ENCODE measurements around the gene AMBRA1.
"Not testable (repeated sequence)": the region's sequence is repeated elsewhere in the genome, so short reads cannot be mapped to it uniquely, and the experiment has no call there.

Gene AMBRA1

GRCh38 chr11:46372086-46372485, 221.7 kb downstream of the AMBRA1 start:
- Histone ChIP-seq H3K4me1 (ENCODE audit: insufficient read depth, low read length) (no peaks in the 10 kb centered on the region), H3K27me3 (ENCODE audit: insufficient read depth, low read length) (no peaks in the 10 kb centered on the region), H3K4me3 (ENCODE audit: low read length) (no peak overlapping the region), H3K27ac (ENCODE audit: low read length) (no peak overlapping the region), H3K36me3 (ENCODE audit: insufficient read depth, low read depth, low read length) (peaks cover 63% of the 10 kb centered on the region), H3K9ac (ENCODE audit: low read depth, low read length) (no peak overlapping the region), H3K9me3 (ENCODE audit: insufficient read depth, low read depth, low read length) (no peaks in the 10 kb centered on the region)

DNA sequence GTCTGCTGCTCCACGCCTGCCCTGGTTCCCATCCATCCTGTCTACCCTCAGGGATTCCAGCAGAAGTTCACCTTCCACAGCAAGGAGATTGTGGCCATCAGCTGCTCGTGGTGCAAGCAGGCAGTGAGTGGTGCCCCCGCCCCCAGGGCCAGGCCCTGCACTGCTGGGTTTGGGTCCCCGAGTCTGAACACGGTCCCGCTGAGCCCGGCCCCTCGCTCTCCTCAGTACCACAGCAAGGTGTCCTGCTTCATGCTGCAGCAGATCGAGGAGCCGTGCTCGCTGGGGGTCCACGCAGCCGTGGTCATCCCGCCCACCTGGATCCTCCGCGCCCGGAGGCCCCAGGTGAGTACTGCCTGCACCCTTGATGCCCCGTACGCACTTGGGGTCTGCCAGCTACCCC, 222.6 kb downstream of the AMBRA1 start:
- H3K36me3 ChIP-seq (ENCODE audit: insufficient read depth, low read depth, low read length) = peaks cover 58% of the 10 kb centered on the region
- H3K9me3 ChIP-seq (ENCODE audit: insufficient read depth, low read depth, low read length); H3K27ac ChIP-seq (ENCODE audit: low read length); H3K4me1 ChIP-seq (ENCODE audit: insufficient read depth, low read length); H3K27me3 ChIP-seq (ENCODE audit: insufficient read depth, low read length); H3K4me3 ChIP-seq (ENCODE audit: low read length); H3K9ac ChIP-seq (ENCODE audit: low read depth, low read length): not testable (repeated sequence)

GRCh38 chr11:46370253-46370652, 223.6 kb downstream of the AMBRA1 start:
- Histone ChIP-seq H3K36me3 (ENCODE audit: insufficient read depth, low read depth, low read length) (peaks cover 48% of the 10 kb centered on the region), H3K9me3 (ENCODE audit: insufficient read depth, low read depth, low read length) (no peaks in the 10 kb centered on the region), H3K4me1 (ENCODE audit: insufficient read depth, low read length) (no peaks in the 10 kb centered on the region), H3K27me3 (ENCODE audit: insufficient read depth, low read length) (no peaks in the 10 kb centered on the region), H3K27ac (ENCODE audit: low read length) (no peak overlapping the region), H3K9ac (ENCODE audit: low read depth, low read length) (no peak overlapping the region), H3K4me3 (ENCODE audit: low read length) (no peak overlapping the region)

GRCh38 chr11:46369458-46370152, 224.2 kb downstream of the AMBRA1 start:
- no peaks in the 10 kb centered on the region for H3K4me1 ChIP-seq (ENCODE audit: insufficient read depth, low read length)
- no peak overlapping the region for H3K9ac ChIP-seq (ENCODE audit: low read depth, low read length)
- peaks cover 41% of the 10 kb centered on the region for H3K36me3 ChIP-seq (ENCODE audit: insufficient read depth, low read depth, low read length)
- H3K27ac ChIP-seq (ENCODE audit: low read length) = no peak overlapping the region
- no peaks in the 10 kb centered on the region for H3K9me3 ChIP-seq (ENCODE audit: insufficient read depth, low read depth, low read length)
- no peaks in the 10 kb centered on the region for H3K27me3 ChIP-seq (ENCODE audit: insufficient read depth, low read length)
- H3K4me3 ChIP-seq (ENCODE audit: low read length) = no peak overlapping the region

DNA sequence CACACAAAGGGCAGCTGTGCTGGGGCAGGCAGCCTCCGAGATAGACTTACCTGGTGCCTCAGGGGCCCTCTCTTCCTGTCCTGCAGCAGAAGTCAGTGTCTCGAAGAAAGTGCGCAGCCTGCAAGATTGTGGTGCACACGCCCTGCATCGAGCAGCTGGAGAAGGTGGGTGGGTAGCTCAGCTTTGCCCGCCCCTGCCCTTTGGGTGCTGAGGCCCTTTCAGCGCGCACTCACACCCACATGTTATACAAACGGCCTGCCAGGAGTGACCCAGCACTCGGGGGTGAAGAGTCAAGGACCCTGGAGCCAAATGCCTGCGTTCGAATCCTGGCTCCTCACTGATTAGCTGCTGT, 225.9 kb downstream of the AMBRA1 start:
- no peaks in the 10 kb centered on the region for H3K4me1 ChIP-seq (ENCODE audit: insufficient read depth, low read length)
- H3K27ac ChIP-seq (ENCODE audit: low read length) = no peak overlapping the region
- no peak overlapping the region for H3K4me3 ChIP-seq (ENCODE audit: low read length)
- H3K9ac ChIP-seq (ENCODE audit: low read depth, low read length) = no peak overlapping the region
- H3K9me3 ChIP-seq (ENCODE audit: insufficient read depth, low read depth, low read length) = no peaks in the 10 kb centered on the region
- peaks cover 30% of the 10 kb centered on the region for H3K36me3 ChIP-seq (ENCODE audit: insufficient read depth, low read depth, low read length)
- no peaks in the 10 kb centered on the region for H3K27me3 ChIP-seq (ENCODE audit: insufficient read depth, low read length)

DNA sequence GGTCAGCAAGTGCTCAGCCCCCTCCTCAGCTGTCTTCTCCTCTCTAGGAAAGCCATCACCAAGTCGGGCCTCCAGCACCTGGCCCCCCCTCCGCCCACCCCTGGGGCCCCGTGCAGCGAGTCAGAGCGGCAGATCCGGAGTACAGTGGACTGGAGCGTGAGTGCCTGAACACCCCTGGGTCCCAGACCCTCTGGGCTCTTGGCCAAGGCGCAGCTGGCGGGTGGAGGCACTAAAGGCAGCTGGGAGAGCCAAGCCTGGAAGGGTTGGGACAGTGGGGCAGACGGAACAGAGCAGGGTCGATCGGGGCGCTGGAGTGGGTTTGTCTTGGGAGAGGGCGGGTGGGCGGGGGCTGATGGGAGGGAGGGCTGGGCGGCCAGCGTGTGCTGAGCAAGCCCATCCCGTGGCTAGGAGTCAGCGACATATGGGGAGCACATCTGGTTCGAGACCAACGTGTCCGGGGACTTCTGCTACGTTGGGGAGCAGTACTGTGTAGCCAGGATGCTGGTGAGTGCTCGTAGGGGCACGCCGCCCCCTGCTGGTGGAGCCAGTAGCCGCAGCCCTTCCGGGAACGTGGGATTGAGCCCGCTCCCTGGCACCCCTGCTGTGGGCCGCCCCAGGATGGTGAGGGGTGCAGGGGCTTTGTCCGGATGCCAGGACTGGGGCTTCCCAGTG, 226.4 kb downstream of the AMBRA1 start:
- no peak overlapping the region for H3K27ac ChIP-seq (ENCODE audit: low read length)
- H3K36me3 ChIP-seq (ENCODE audit: insufficient read depth, low read depth, low read length) = peaks cover 27% of the 10 kb centered on the region
- H3K27me3 ChIP-seq (ENCODE audit: insufficient read depth, low read length) = no peaks in the 10 kb centered on the region
- H3K9me3 ChIP-seq (ENCODE audit: insufficient read depth, low read depth, low read length) = no peaks in the 10 kb centered on the region
- no peak overlapping the region for H3K4me3 ChIP-seq (ENCODE audit: low read length)
- H3K9ac ChIP-seq (ENCODE audit: low read depth, low read length) = no peak overlapping the region
- H3K4me1 ChIP-seq (ENCODE audit: insufficient read depth, low read length) = no peaks in the 10 kb centered on the region

- H3K36me3 ChIP-seq (ENCODE audit: insufficient read depth, low read depth, low read length) = peaks cover 21% of the 10 kb centered on the region
- H3K27ac ChIP-seq (ENCODE audit: low read length) = no peak overlapping the region
- no peak overlapping the region for H3K9ac ChIP-seq (ENCODE audit: low read depth, low read length)
Measured at GRCh38 chr11:46366661-46367161, 227.1 kb downstream of the AMBRA1 start.

GRCh38 chr11:46366260-46366659, 227.6 kb downstream of the AMBRA1 start:
- Histone ChIP-seq H3K27me3 (ENCODE audit: insufficient read depth, low read length) (no peaks in the 10 kb centered on the region), H3K9ac (ENCODE audit: low read depth, low read length) (no peak overlapping the region), H3K4me1 (ENCODE audit: insufficient read depth, low read length) (peaks cover 6% of the 10 kb centered on the region; the same call in 1 of the 2 replicates), H3K27ac (ENCODE audit: low read length) (no peak overlapping the region), H3K9me3 (ENCODE audit: insufficient read depth, low read depth, low read length) (no peaks in the 10 kb centered on the region), H3K36me3 (ENCODE audit: insufficient read depth, low read depth, low read length) (peaks cover 18% of the 10 kb centered on the region), H3K4me3 (ENCODE audit: low read length) (no peak overlapping the region)

More at GRCh38 chr11:46366661-46367161, 227.1 kb downstream of the AMBRA1 start:
- Histone ChIP-seq H3K4me1 (ENCODE audit: insufficient read depth, low read length) (peaks cover 2% of the 10 kb centered on the region; the same call in 1 of the 2 replicates), H3K27me3 (ENCODE audit: insufficient read depth, low read length) (no peaks in the 10 kb centered on the region), H3K9me3 (ENCODE audit: insufficient read depth, low read depth, low read length) (no peaks in the 10 kb centered on the region), H3K4me3 (ENCODE audit: low read length) (no peak overlapping the region)

DNA sequence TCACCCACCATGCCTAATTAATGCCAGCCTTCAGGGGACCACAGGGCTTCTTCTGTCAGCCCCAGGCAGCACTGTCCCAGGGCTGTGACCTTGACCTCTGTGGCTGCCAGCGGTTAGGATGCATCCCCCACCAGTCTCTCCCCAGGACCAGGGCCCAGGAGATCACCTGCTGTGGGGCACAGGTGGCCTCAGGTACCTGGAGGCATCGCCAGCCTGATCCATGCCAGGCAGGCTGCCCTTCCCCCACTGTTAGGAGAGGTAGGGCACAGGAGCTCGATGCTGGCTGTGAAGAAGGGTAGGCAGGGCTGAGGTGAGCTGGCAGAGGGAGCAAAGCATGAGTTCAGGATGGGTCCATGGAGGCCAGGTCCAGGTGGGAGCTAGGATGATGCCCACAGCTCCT, 229.0 kb downstream of the AMBRA1 start:
- H3K4me1 ChIP-seq (ENCODE audit: insufficient read depth, low read length) = peaks cover 10% of the 10 kb centered on the region; the same call in 1 of the 2 replicates

DNA sequence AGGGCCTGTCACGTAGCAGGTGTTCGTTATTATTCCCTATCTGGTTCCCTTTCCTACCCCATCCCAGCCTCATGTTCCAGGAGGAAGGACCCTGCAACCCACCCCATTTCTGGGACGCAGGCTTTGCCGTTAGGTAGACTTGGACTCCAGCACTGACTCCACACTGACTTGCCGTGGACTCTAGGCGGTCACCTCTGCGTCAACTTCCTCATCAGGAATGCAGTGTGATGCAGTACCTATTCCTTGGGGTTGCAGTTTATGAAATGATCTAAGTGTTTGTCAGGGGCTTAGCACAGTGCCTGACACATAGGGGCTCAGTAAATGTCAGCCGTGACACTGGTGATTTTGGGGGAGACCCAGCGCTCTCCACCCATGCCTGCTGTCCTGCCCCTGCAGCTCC, 229.8 kb downstream of the AMBRA1 start:
- Histone ChIP-seq H3K9ac (ENCODE audit: low read depth, low read length) (no peak overlapping the region; the same call in 1 of the 2 replicates), H3K36me3 (ENCODE audit: insufficient read depth, low read depth, low read length) (peaks cover 9% of the 10 kb centered on the region; the same call in 1 of the 2 replicates), H3K9me3 (ENCODE audit: insufficient read depth, low read depth, low read length) (no peaks in the 10 kb centered on the region), H3K27me3 (ENCODE audit: insufficient read depth, low read length) (no peaks in the 10 kb centered on the region), H3K4me3 (ENCODE audit: low read length) (no peak overlapping the region), H3K4me1 (ENCODE audit: insufficient read depth, low read length) (peaks cover 10% of the 10 kb centered on the region; the same call in 1 of the 2 replicates), H3K27ac (ENCODE audit: low read length) (no peak overlapping the region)

More for the DNA sequence above, 229.0 kb downstream of the AMBRA1 start:
- Histone ChIP-seq H3K36me3 (ENCODE audit: insufficient read depth, low read depth, low read length) (peaks cover 11% of the 10 kb centered on the region; the same call in 1 of the 2 replicates), H3K27ac (ENCODE audit: low read length) (no peak overlapping the region), H3K4me3 (ENCODE audit: low read length) (no peak overlapping the region), H3K9me3 (ENCODE audit: insufficient read depth, low read depth, low read length) (no peaks in the 10 kb centered on the region), H3K9ac (ENCODE audit: low read depth, low read length) (no peak overlapping the region), H3K27me3 (ENCODE audit: insufficient read depth, low read length) (no peaks in the 10 kb centered on the region)

- Histone ChIP-seq H3K9ac (ENCODE audit: low read depth, low read length) (no peak overlapping the region), H3K27me3 (ENCODE audit: insufficient read depth, low read length) (no peaks in the 10 kb centered on the region), H3K27ac (ENCODE audit: low read length) (no peak overlapping the region), H3K9me3 (ENCODE audit: insufficient read depth, low read depth, low read length) (no peaks in the 10 kb centered on the region), H3K4me3 (ENCODE audit: low read length) (no peak overlapping the region), H3K36me3 (ENCODE audit: insufficient read depth, low read depth, low read length) (peaks cover 8% of the 10 kb centered on the region; the same call in 1 of the 2 replicates), H3K4me1 (ENCODE audit: insufficient read depth, low read length) (peaks cover 10% of the 10 kb centered on the region; the same call in 1 of the 2 replicates)
Measured at GRCh38 chr11:46363455-46364005, 230.3 kb downstream of the AMBRA1 start.

All from iPS-20b (cell line).